NCI-H446 (cell line): Measurements from ENCODE around the gene KCTD7.
"Not testable (repeated sequence)": the region's sequence is repeated elsewhere in the genome, so short reads cannot be mapped to it uniquely, and the experiment has no call there.

Experiments used
- DNase-seq, 2 experiments: peaks; one replicate each; lab custom pipeline; 2025; lab: John Stamatoyannopoulos, UW

KCTD7 gene

GRCh38 chr7:66617295-66617694, 11.4 kb upstream of the KCTD7 start:
- no peak for DNase-seq

GRCh38 chr7:66619341-66619948, 9.2 kb upstream of the KCTD7 start:
- DNase-seq = not testable (repeated sequence)

- no peak for DNase-seq
Measured at GRCh38 chr7:66626331-66626934, 2.2 kb upstream of the KCTD7 start.

- no peak for DNase-seq
Measured at GRCh38 chr7:66627151-66627681, 1.5 kb upstream of the KCTD7 start.

- no peak for DNase-seq
Measured at GRCh38 chr7:66627881-66628360, 760 bp upstream of the KCTD7 start.

- no peak for DNase-seq
Measured at GRCh38 chr7:66629222-66630062, 761 bp downstream of the KCTD7 start.

GRCh38 chr7:66630531-66630930, 1.9 kb downstream of the KCTD7 start:
- no peak for DNase-seq

GRCh38 chr7:66631471-66631870, 2.8 kb downstream of the KCTD7 start:
- DNase-seq = no peak

- no peak for DNase-seq
Measured at GRCh38 chr7:66634816-66635215, 6.1 kb downstream of the KCTD7 start.

GRCh38 chr7:66635322-66635981, 6.8 kb downstream of the KCTD7 start:
- not testable (repeated sequence) for DNase-seq

- DNase-seq = not testable (repeated sequence)
Measured at GRCh38 chr7:66635982-66636546, 7.4 kb downstream of the KCTD7 start.

- no peak for DNase-seq
Measured at GRCh38 chr7:66638309-66639099, 9.8 kb downstream of the KCTD7 start.

GRCh38 chr7:66639773-66640172, 11.1 kb downstream of the KCTD7 start:
- DNase-seq = no peak

- DNase-seq = no peak
Measured at GRCh38 chr7:66640802-66641525, 12.3 kb downstream of the KCTD7 start.

- DNase-seq = no peak
Measured at GRCh38 chr7:66641526-66641871, 12.8 kb downstream of the KCTD7 start.

GRCh38 chr7:66642186-66642585, 13.5 kb downstream of the KCTD7 start:
- DNase-seq = no peak

- no peak for DNase-seq
Measured at GRCh38 chr7:66642932-66643331, 14.3 kb downstream of the KCTD7 start.

GRCh38 chr7:66643395-66643794, 14.7 kb downstream of the KCTD7 start:
- DNase-seq = no peak

GRCh38 chr7:66651026-66651425, 22.3 kb downstream of the KCTD7 start:
- not testable (repeated sequence) for DNase-seq

- DNase-seq = not testable (repeated sequence)
Measured at GRCh38 chr7:66653719-66654274, 25.1 kb downstream of the KCTD7 start.
